Loucy (cell line): ENCODE data around the gene WNK2.

Experiments
- H2AFZ ChIP-seq: fragments of 200-600 bp; sonication (generic); 2 replicates; pipeline ENCODE4 v1.6.0; 2016; ENCODE audit warnings: antibody characterized with exemption, mild to moderate bottlenecking, low read length, moderate library complexity
- H3F3A ChIP-seq: fragments of 200-600 bp; 2 replicates; pipeline ENCODE4 v1.6.0; 2016; ENCODE audit warnings: antibody characterized with exemption, low read depth, mild to moderate bottlenecking
- H3K27me3 ChIP-seq: fragments of 200-600 bp; sonication (generic); 2 replicates; pipeline ENCODE4 v1.6.1; 2014; ENCODE audit warnings: low read length, mild to moderate bottlenecking; ENCODE audit not compliant: insufficient read depth, poor library complexity, severe bottlenecking
- H3K36me3 ChIP-seq: fragments of 200-600 bp; sonication (generic); 2 replicates; pipeline ENCODE4 v1.6.1; 2016; ENCODE audit warnings: low read length; ENCODE audit not compliant: insufficient read depth
- H3K4me1 ChIP-seq: fragments of 200-600 bp; sonication (generic); 2 replicates; pipeline ENCODE4 v1.5.1; 2014; ENCODE audit warnings: low read length, mild to moderate bottlenecking; ENCODE audit not compliant: insufficient read depth, poor library complexity, severe bottlenecking
- H3K4me2 ChIP-seq: fragments of 200-600 bp; sonication (generic); 2 replicates; pipeline ENCODE4 v1.6.0; 2014; ENCODE audit warnings: antibody characterized with exemption, low read length, low read depth, mild to moderate bottlenecking; ENCODE audit not compliant: poor library complexity, severe bottlenecking
- H3K4me3 ChIP-seq: fragments of 200-600 bp; sonication (generic); 2 replicates; pipeline ENCODE4 v1.5.1; 2014; ENCODE audit warnings: low read length, mild to moderate bottlenecking, mixed read lengths; ENCODE audit not compliant: poor library complexity, severe bottlenecking
- H3K79me2 ChIP-seq: fragments of 200-600 bp; sonication (generic); 2 replicates; pipeline ENCODE4 v1.6.1; 2014; ENCODE audit warnings: low read length; ENCODE audit not compliant: insufficient read depth
- H3K9ac ChIP-seq: fragments of 200-600 bp; sonication (generic); 2 replicates; pipeline ENCODE4 v1.6.0; 2014; ENCODE audit warnings: mild to moderate bottlenecking, low read depth, low read length, moderate library complexity; ENCODE audit not compliant: poor library complexity, severe bottlenecking
- H3K9me2 ChIP-seq: fragments of 200-600 bp; sonication (generic); replicated peaks from 2 replicates; pipeline ENCODE4 v1.6.1; 2016; ENCODE audit warnings: low read depth, low read length, mixed read lengths
- H3K9me3 ChIP-seq: fragments of 200-600 bp; sonication (generic); 2 replicates; pipeline ENCODE4 v1.6.1; 2014; ENCODE audit warnings: mild to moderate bottlenecking, antibody characterized with exemption, low read length, low read depth; ENCODE audit not compliant: insufficient read depth
- H4K20me1 ChIP-seq: fragments of 200-600 bp; sonication (generic); 2 replicates; pipeline ENCODE4 v1.6.0; 2014; ENCODE audit warnings: antibody characterized with exemption, low read length, mild to moderate bottlenecking; ENCODE audit not compliant: insufficient read depth, poor library complexity, severe bottlenecking
- CTCF ChIP-seq: fragments of 200-600 bp; sonication (generic); conservative IDR thresholded peaks from 2 replicates; pipeline ENCODE4 v1.5.1; 2014; ENCODE audit warnings: mild to moderate bottlenecking, antibody characterized with exemption, low read length
- EZH2phosphoT487 ChIP-seq: fragments of 200-600 bp; IDR thresholded peaks from 2 replicates; pipeline ENCODE4 v1.6.1; 2018; ENCODE audit warnings: antibody characterized with exemption, mild to moderate bottlenecking, moderate library complexity, borderline replicate concordance

Gene WNK2

GRCh38 chr9:93173365-93174051, 10.4 kb upstream of the WNK2 start:
- Histone ChIP-seq H3K4me1 (peaks cover 7% of the 10 kb centered on the region), H3K4me3 (no peak overlapping the region), H3F3A (no peaks in the 10 kb centered on the region), H3K9me3 (no peaks in the 10 kb centered on the region), H4K20me1 (no peaks in the 10 kb centered on the region), H3K36me3 (no peaks in the 10 kb centered on the region), H3K9ac (no peak overlapping the region), H3K79me2 (no peaks in the 10 kb centered on the region), H3K4me2 (no peak overlapping the region), H2AFZ (no peak overlapping the region), H3K27me3 (no peaks in the 10 kb centered on the region), H3K9me2 (no peaks in the 10 kb centered on the region)
- TF ChIP-seq EZH2phosphoT487 (no peak), CTCF (no peak)

GRCh38 chr9:93174976-93175375, 9.0 kb upstream of the WNK2 start:
- Histone ChIP-seq H3K4me2 (no peak overlapping the region), H3K27me3 (no peaks in the 10 kb centered on the region), H3F3A (no peaks in the 10 kb centered on the region), H2AFZ (no peak overlapping the region), H3K9me3 (no peaks in the 10 kb centered on the region), H3K4me3 (no peak overlapping the region), H3K4me1 (peaks cover 7% of the 10 kb centered on the region), H3K36me3 (no peaks in the 10 kb centered on the region), H4K20me1 (no peaks in the 10 kb centered on the region), H3K79me2 (no peaks in the 10 kb centered on the region), H3K9ac (no peak overlapping the region), H3K9me2 (no peaks in the 10 kb centered on the region)
- TF ChIP-seq EZH2phosphoT487 (no peak), CTCF (no peak)

GRCh38 chr9:93177676-93178075, 6.3 kb upstream of the WNK2 start:
- Histone ChIP-seq H3K4me2 (no peak overlapping the region), H3K36me3 (no peaks in the 10 kb centered on the region)
- TF ChIP-seq CTCF (no peak), EZH2phosphoT487 (no peak)

More at GRCh38 chr9:93177676-93178075, 6.3 kb upstream of the WNK2 start:
- no peak overlapping the region for H3K9ac ChIP-seq
- H4K20me1 ChIP-seq, result no peaks in the 10 kb centered on the region
- H3K4me1 ChIP-seq, result no peaks in the 10 kb centered on the region
- H3F3A ChIP-seq, result no peaks in the 10 kb centered on the region
- no peak overlapping the region for H2AFZ ChIP-seq
- H3K4me3 ChIP-seq, result no peak overlapping the region
- H3K27me3 ChIP-seq, result no peaks in the 10 kb centered on the region
- H3K9me3 ChIP-seq, result no peaks in the 10 kb centered on the region
- H3K9me2 ChIP-seq, result no peaks in the 10 kb centered on the region
- H3K79me2 ChIP-seq, result no peaks in the 10 kb centered on the region
